GM18867 (cell line): ENCODE results near the gene FBXW4.

ENCODE experiments used
- ATAC-seq: cut with Tn5 transposase; IDR thresholded peaks from one replicate; pipeline ENCODE4 v1.9.1; 2021; ENCODE audit warnings: mild to moderate bottlenecking, moderate library complexity; ENCODE audit not compliant: unreplicated experiment

The FBXW4 gene

GRCh38 chr10:101569323-101569621 lies 125.7 kb downstream of the FBXW4 start:
- no peak for ATAC-seq

- ATAC-seq = no peak
Measured at GRCh38 chr10:101568054-101568745, 126.8 kb downstream of the FBXW4 start.

- ATAC-seq = no peak
Measured at GRCh38 chr10:101567165-101568006, 127.6 kb downstream of the FBXW4 start.

- no peak for ATAC-seq
Measured at GRCh38 chr10:101566333-101567164, 128.4 kb downstream of the FBXW4 start.

GRCh38 chr10:101565936-101566332 lies 129.0 kb downstream of the FBXW4 start:
- no peak for ATAC-seq

- no peak for ATAC-seq
Measured at GRCh38 chr10:101565370-101565900, 129.5 kb downstream of the FBXW4 start.

GRCh38 chr10:101564490-101564991 lies 130.4 kb downstream of the FBXW4 start:
- no peak for ATAC-seq

- ATAC-seq = no peak
Measured at GRCh38 chr10:101563497-101564040, 131.4 kb downstream of the FBXW4 start.

GRCh38 chr10:101563007-101563406 lies 132.0 kb downstream of the FBXW4 start:
- no peak for ATAC-seq

- no peak for ATAC-seq
Measured at GRCh38 chr10:101562231-101562630, 132.7 kb downstream of the FBXW4 start.

GRCh38 chr10:101561068-101561915 lies 133.7 kb downstream of the FBXW4 start:
- no peak for ATAC-seq
